Osteoblast (primary cell): ENCODE data around the gene RALGDS. TPM values are rescaled to one million over a fixed set of nuclear protein-coding genes. Genes with fewer than 3 reads are reported as not detected.

Experiments used
- DNase-seq: peaks from one replicate; pipeline ENCODE4 v3.0.0; 2011; ENCODE audit warnings: low spot score, mixed read lengths; ENCODE audit not compliant: insufficient read length; ENCODE audit errors: missing footprints
- H2AFZ ChIP-seq: 2 replicates; pipeline ENCODE4 v1.6.0; 2011; ENCODE audit warnings: mild to moderate bottlenecking, low read length
- H3K27ac ChIP-seq: 2 replicates; pipeline ENCODE4 v1.5.1; 2011; ENCODE audit warnings: mild to moderate bottlenecking, low read depth, low read length, moderate library complexity
- H3K27me3 ChIP-seq: 2 replicates; pipeline ENCODE4 v1.6.0; 2012; ENCODE audit warnings: mild to moderate bottlenecking, control low read depth, inconsistent platforms, low read length, moderate library complexity; ENCODE audit not compliant: insufficient read depth
- H3K36me3 ChIP-seq: 2 replicates; pipeline ENCODE4 v1.5.1; 2011; ENCODE audit warnings: mild to moderate bottlenecking, low read length, control low read depth, moderate library complexity; ENCODE audit not compliant: insufficient read depth
- H3K4me1 ChIP-seq: 2 replicates; pipeline ENCODE4 v1.5.1; 2011; ENCODE audit warnings: mild to moderate bottlenecking, low read length, control low read depth, moderate library complexity; ENCODE audit not compliant: insufficient read depth
- H3K4me2 ChIP-seq: 2 replicates; pipeline ENCODE4 v1.6.0; 2011; ENCODE audit warnings: mild to moderate bottlenecking, low read length; ENCODE audit not compliant: insufficient read depth
- H3K4me3 ChIP-seq: fragments of 200-600 bp; sonication (generic); 3 replicates; pipeline ENCODE4 v1.5.1; 2012; ENCODE audit warnings: mild to moderate bottlenecking, low read length, inconsistent platforms; ENCODE audit not compliant: insufficient read depth
- H3K79me2 ChIP-seq: 2 replicates; pipeline ENCODE4 v1.6.0; 2012; ENCODE audit warnings: mild to moderate bottlenecking, low read length, control low read depth, inconsistent platforms; ENCODE audit not compliant: insufficient read depth
- H3K9me3 ChIP-seq: 2 replicates; pipeline ENCODE4 v1.5.1; 2011; ENCODE audit warnings: low read depth, low read length, control low read depth
- H4K20me1 ChIP-seq: 2 replicates; pipeline ENCODE4 v1.6.0; 2012; ENCODE audit warnings: mild to moderate bottlenecking, low read length, control low read depth; ENCODE audit not compliant: insufficient read depth
- total RNA-seq: library from RNA; depleted of rRNA; stranded (reverse); fragments of >200 nt; gene quantifications from 2 replicates; pipeline ENCODE4 v1.2.3, GENCODE V29; 2012
- TF ChIP-seq, protein P1 (sequence below): IDR thresholded peaks from 2 replicates; pipeline ENCODE4 v1.5.1; 2011; ENCODE audit warnings: mild to moderate bottlenecking, low read depth, low read length, moderate library complexity; ENCODE audit errors: extremely low read depth

RALGDS gene
- total RNA-seq, 1 donor = 11.2 TPM

DNA sequence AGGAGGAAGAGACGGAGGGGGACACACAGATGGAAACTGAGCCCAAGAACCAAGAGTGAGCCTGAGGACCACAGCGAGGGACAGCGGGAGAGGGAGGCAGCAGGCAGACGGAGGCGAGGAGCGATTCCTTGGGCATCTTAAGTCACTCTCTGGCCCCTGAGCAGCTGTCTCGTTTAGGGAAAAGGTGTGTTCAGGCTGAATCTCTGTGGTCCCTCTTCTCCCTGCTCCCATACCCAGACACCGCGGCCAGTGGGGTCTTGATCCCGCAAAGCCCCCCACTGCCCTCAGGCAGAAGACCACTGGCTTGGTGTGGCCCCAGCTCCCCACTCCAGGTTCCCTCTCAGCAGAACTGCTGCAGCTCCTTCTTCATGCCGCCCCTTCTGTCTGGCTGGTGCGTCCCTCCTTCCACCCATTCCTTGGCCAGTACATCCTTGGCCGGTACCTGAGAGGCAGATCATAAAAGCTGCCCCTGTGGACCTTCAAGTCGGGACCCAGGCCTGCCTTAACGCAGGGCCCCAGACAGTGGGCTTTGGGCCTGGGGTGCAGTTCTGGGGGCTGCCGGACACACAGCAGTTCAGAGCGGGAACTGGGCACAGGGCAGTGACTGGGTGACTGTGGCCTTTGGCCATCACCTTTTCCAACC lies 5.8 kb upstream of the RALGDS start:
- peaks cover 15% of the 10 kb centered on the region for H3K27me3 ChIP-seq
- H3K4me1 ChIP-seq = peaks cover 33% of the 10 kb centered on the region
- H2AFZ ChIP-seq = no peak overlapping the region
- no peak for DNase-seq
- no peaks in the 10 kb centered on the region for H3K36me3 ChIP-seq
- no peaks in the 10 kb centered on the region for H3K79me2 ChIP-seq
- H3K9me3 ChIP-seq = no peaks in the 10 kb centered on the region
- no peak overlapping the region for H3K27ac ChIP-seq
- H3K4me3 ChIP-seq = peak overlapping the region; percentile 62
- H3K4me2 ChIP-seq = peak overlapping the region; percentile 59
- peaks cover 58% of the 10 kb centered on the region for H4K20me1 ChIP-seq
- TF ChIP-seq, protein P1, sequence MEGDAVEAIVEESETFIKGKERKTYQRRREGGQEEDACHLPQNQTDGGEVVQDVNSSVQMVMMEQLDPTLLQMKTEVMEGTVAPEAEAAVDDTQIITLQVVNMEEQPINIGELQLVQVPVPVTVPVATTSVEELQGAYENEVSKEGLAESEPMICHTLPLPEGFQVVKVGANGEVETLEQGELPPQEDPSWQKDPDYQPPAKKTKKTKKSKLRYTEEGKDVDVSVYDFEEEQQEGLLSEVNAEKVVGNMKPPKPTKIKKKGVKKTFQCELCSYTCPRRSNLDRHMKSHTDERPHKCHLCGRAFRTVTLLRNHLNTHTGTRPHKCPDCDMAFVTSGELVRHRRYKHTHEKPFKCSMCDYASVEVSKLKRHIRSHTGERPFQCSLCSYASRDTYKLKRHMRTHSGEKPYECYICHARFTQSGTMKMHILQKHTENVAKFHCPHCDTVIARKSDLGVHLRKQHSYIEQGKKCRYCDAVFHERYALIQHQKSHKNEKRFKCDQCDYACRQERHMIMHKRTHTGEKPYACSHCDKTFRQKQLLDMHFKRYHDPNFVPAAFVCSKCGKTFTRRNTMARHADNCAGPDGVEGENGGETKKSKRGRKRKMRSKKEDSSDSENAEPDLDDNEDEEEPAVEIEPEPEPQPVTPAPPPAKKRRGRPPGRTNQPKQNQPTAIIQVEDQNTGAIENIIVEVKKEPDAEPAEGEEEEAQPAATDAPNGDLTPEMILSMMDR = no peak

DNA sequence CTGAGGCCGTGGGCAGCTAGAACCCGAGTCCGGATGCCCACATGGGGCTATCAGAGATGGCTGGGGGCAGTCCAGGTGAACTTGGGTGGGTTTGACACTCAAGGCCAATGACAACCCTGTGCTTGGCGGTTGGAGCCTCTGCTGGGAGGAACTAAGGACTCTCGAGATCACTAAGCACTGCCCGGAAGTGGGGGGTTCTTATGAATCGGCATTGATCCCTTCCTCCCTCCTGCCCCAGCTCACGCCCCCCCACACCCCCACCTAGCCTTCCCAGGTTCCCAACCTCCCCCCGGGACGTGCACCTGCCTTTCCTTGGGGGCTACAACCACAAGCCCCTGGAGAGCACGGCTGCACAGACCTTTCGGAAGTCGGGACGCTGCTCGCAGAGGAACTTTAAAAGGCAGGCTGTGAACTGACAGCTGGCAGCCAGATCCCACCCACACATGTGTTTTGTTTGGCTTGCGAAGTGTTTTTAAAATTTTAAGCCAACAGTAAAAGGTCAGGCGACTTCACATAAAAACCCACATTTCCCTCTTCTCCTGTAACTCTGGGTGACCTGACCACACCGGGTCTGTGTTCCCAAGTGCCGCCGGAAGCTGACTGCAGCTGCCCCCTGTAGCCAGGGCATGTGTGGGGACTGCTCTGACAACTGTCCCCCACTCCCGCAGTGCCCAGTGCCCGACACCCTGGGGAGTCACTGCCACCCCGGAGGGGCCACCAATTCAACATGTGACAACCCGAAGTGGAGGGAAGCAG lies 5.1 kb upstream of the RALGDS start:
- H3K79me2 ChIP-seq = no peaks in the 10 kb centered on the region
- H3K4me2 ChIP-seq = peak overlapping the region; percentile 59
- peaks cover 15% of the 10 kb centered on the region for H3K27me3 ChIP-seq
- DNase-seq = peak; percentile 99
- TF ChIP-seq, protein P1 = no peak
- H4K20me1 ChIP-seq = peaks cover 57% of the 10 kb centered on the region
- H3K4me1 ChIP-seq = peaks cover 27% of the 10 kb centered on the region
- no peak overlapping the region for H2AFZ ChIP-seq
- no peaks in the 10 kb centered on the region for H3K9me3 ChIP-seq
- peak overlapping the region; percentile 62 for H3K4me3 ChIP-seq
- no peak overlapping the region for H3K27ac ChIP-seq
- no peaks in the 10 kb centered on the region for H3K36me3 ChIP-seq

DNA sequence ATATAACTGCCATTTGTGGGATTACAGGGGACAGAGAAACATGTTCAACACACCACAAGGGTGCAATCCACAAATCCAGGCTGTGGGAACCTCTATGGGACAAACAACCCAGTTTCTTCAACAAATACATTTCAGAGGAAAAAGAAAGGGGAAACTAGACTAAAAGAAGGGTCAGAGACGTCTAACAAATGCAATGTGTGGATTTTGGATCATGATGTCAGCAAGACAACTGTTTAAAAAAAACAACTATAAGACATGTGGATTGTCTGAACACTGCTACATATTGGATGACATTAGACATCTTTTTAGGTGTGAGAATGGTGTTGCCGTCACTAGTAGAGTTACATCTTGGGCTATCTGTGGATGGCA lies 3.9 kb upstream of the RALGDS start:
- Histone ChIP-seq H3K27me3 (peaks cover 10% of the 10 kb centered on the region), H4K20me1 (peaks cover 60% of the 10 kb centered on the region), H3K4me1 (peaks cover 34% of the 10 kb centered on the region), H3K4me2 (no peak overlapping the region), H3K27ac (no peak overlapping the region), H3K36me3 (no peaks in the 10 kb centered on the region), H3K9me3 (no peaks in the 10 kb centered on the region), H2AFZ (no peak overlapping the region), H3K79me2 (no peaks in the 10 kb centered on the region), H3K4me3 (no peak overlapping the region)
- TF ChIP-seq, protein P1 = no peak
- DNase-seq = no peak
